WI38 (cell line): ENCODE data around the gene PCK1.

Experiments used
- H3K4me3 ChIP-seq: 2 replicates; pipeline ENCODE4 v1.5.1; 2011; ENCODE audit warnings: low read depth, mild to moderate bottlenecking, control low read depth, low read length
- CTCF ChIP-seq: IDR thresholded peaks from 2 replicates; pipeline ENCODE4 v1.5.1; 2012; ENCODE audit warnings: low read depth, mild to moderate bottlenecking, control low read depth, low read length

The PCK1 gene

DNA sequence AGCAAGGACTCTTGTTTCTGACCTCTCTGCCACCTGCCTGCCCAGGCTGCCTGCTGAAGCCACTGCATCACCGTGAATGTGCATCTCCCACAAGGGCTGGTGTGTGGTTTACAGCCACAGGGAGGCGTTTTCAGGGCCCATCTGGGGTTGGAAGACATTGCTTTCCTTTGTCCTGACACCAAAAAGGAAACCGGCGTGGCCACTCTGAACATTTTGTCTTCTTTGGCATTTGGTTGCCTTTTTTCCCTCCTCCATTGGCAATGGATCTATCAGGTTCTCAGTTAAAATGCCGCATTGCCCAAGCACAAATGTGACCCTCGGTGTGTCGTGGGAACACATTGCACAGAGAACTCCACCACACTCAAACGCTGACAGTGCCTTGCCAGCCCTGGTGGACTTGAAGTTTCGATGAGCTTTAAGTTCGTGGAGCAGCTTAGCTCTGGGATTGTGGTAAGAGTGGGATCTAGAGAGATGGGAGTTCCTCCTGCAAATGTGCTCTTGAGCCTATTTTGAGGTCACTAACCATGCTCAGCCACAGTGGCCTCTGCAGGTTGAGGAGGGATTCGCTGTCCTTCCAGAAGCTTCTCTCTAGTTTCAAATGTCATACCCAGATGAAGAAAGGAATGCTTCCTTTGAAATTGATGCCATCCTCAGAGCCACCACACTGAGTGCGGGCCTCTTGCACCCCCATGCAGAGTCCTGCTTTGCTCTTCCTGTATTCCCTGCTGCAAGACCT is 14.8 kb upstream of the PCK1 start:
- no peak for TF ChIP-seq CTCF
- H3K4me3 ChIP-seq = no peak overlapping the region

- H3K4me3 ChIP-seq = no peak overlapping the region
- TF ChIP-seq CTCF = no peak
Observed at GRCh38 chr20:57546956-57547649, 13.8 kb upstream of the PCK1 start.

- H3K4me3 ChIP-seq = no peak overlapping the region
- no peak for TF ChIP-seq CTCF
Observed at GRCh38 chr20:57548177-57549058, 12.5 kb upstream of the PCK1 start.

GRCh38 chr20:57552471-57552870 is 8.4 kb upstream of the PCK1 start:
- no peak for TF ChIP-seq CTCF
- H3K4me3 ChIP-seq = no peak overlapping the region

- H3K4me3 ChIP-seq = no peak overlapping the region
- no peak for TF ChIP-seq CTCF
Observed at GRCh38 chr20:57553376-57554018, 7.4 kb upstream of the PCK1 start.

DNA sequence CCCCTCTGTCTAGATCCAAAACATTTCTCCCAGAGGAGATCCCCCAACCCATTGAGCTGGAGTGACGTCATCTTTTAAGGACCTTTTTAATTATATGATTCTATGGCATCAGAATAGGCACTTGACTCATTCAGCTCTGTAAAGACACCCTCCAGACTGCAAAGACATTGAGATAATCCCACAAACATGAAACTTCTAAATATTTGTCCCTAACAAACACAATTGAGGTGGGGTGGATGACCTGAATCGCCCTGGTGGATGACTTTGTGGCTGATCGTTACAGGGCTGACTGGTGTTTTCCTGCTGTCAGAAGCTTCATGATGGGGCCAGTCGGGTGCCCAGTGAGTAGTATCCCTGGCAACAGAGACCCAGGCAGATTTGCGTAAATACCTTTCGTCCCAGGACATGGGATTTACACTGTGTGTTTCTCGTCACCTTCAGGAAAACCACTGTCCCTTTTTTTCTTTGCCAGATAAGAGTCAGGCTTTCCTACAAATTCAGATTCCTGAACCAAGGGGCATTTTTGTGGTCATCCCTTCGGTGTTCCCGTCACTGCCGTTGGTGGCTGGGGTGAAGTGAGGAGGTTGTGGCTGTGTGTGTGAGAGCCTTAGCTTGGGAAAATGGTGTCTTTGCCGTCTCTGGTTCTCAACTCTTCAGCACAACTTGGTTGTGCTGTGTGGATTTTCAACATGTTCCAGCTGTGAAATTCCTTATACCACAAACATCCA is 5.3 kb upstream of the PCK1 start:
- no peak overlapping the region for H3K4me3 ChIP-seq
- TF ChIP-seq CTCF = no peak
